Measurements from ENCODE around the gene ARHGEF4.

Gene ARHGEF4

GRCh38 chr2:131093696-131094462, 257.2 kb downstream of the ARHGEF4 start:
- no peak for DNase-seq (ENCODE audit: low read depth)

DNA sequence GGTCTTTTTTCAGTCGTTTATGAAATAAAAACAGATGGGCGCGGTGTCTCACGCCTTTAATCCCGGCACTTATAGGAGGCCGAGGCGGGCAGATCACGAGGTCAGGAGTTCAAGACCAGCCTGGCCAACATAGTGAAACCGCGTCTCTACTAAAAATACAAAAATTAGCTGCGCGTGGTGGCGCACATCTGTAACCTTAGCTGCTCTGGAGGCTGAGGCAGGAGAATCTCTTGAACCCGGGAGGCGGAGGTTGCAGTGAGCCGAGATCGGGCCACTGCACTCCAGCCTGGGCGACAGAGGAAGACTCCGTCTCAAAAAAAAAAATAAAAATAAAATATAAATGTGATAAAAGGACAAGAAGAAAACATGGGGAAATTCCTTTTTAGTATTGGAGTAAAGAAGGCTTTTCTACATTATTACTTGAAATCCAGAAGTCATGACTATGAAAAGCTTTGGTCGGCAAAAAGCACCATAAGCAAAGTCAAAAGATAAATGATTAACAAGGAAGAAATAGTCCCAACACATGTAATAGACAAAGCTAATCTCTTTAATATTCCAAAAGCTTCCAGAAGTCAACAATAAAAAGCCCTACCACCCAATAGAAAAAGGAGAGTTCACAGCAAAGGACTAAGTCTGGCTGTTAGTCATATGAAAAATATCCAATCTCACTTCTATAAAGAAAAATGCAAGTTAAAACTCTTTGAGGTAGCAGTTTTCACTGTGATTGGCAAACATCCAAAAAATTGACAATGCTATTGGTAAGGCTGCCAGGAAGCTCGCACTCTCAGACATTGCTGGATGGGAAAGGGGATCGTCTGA, 258.0 kb downstream of the ARHGEF4 start:
- DNase-seq (ENCODE audit: low read depth) = no peak
